ENCODE measurements around the gene XPC.

- TF ChIP-seq RELA (CRISPR knock-in tag; IDR thresholded peaks at IDR 0.05; ENCODE audit: borderline replicate concordance) (no peak), USF2 (CRISPR knock-in tag; IDR thresholded peaks at IDR 0.05) (no peak), ATF1 (CRISPR knock-in tag; IDR thresholded peaks at IDR 0.05) (no peak), NFATC4 (CRISPR knock-in tag; IDR thresholded peaks at IDR 0.05) (no peak), CTCF (IDR thresholded peaks at IDR 0.05) (no peak)
Measured at GRCh38 chr3:14120111-14120920, 58.1 kb downstream of the XPC start.

Measured in WTC11 (cell line).